Transverse colon (tissue), 4 donors: ENCODE data around the gene TMTC4. TPM values are rescaled to one million over a fixed set of nuclear protein-coding genes. Genes with fewer than 3 reads are reported as not detected.

Source experiments
- DNase-seq: peaks from one replicate; pipeline ENCODE4 v3.0.0-alpha.2; 2019
- H3K27ac ChIP-seq, 4 donors: fragments of 200-600 bp; sonication (generic); 2 replicates each; pipeline ENCODE4 v1.5.1; 2016 to 2018; ENCODE audit warnings: inconsistent platforms in 4 of 4
- H3K27me3 ChIP-seq: fragments of 200-600 bp; sonication (generic); 2 replicates; pipeline ENCODE4 v1.5.1; 2017; ENCODE audit warnings: inconsistent platforms
- H3K36me3 ChIP-seq, 4 donors: fragments of 200-600 bp; sonication (generic); 2 replicates each; pipeline ENCODE4 v1.5.1; 2017 to 2019; ENCODE audit warnings: inconsistent platforms in 4 of 4
- H3K4me1 ChIP-seq, 4 donors: fragments of 200-600 bp; sonication (generic); 2 replicates each; pipeline ENCODE4 v1.5.1; 2017 to 2020; ENCODE audit warnings: inconsistent platforms in 4 of 4
- H3K4me3 ChIP-seq, 4 donors: fragments of 200-600 bp; sonication (generic); 1 replicate in 1 of 4; 2 replicates in 3 of 4; pipeline versions ENCODE4 v1.5.1 to v1.6.1; 2017 to 2019; ENCODE audit warnings: inconsistent platforms in 4 of 4
- H3K9me3 ChIP-seq, 2 donors: fragments of 200-600 bp; sonication (generic); 2 replicates each; pipeline ENCODE4 v1.5.1; 2017 to 2019; ENCODE audit warnings: inconsistent platforms in 2 of 2
- EP300 ChIP-seq: sonication (generic); formaldehyde crosslinking; IDR thresholded peaks from one replicate; pipeline ENCODE4 v1.6.1; 2017; ENCODE audit warnings: antibody characterized with exemption, low read depth
- POLR2A ChIP-seq: fragments of 450-650 bp; IDR thresholded peaks from one replicate; pipeline ENCODE4 v1.6.1; 2016; ENCODE audit warnings: antibody characterized with exemption, mild to moderate bottlenecking, moderate library complexity
- POLR2AphosphoS5 ChIP-seq, 3 donors: sonication (generic); formaldehyde crosslinking; IDR thresholded peaks; one replicate each; pipeline ENCODE4 v1.6.1; 2016; ENCODE audit warnings: antibody characterized with exemption in 3 of 3
- WGBS, 2 donors: methylation state at CpG; one replicate each; pipeline ENCODE4 v1.1.5; 2018; ENCODE audit warnings: low coverage in 1 of 2; 5-methylcytosine and 5-hydroxymethylcytosine counted together
- in situ Hi-C, 4 donors: fragments of 200-750 bp; cut with MboI; loops; one replicate each; pipeline versions ENCODE4 v1.15.0 to v1.15.1; 2017; ENCODE audit warnings: low sequenced_read_pairs in 3 of 4, low pct_ligation_motif_present in 1 of 4, low pct_unique_long_range_greater_than_20kb in 1 of 4
- intact Hi-C: fragments of 100-400 bp; cut with DNase I; formaldehyde crosslinking; loops from one replicate; pipeline ENCODE4 v1.15.1; 2023; ENCODE audit warnings: low total_unique reads
- total RNA-seq, 4 donors: library from RNA; depleted of rRNA; stranded (reverse); fragments of >200 nt; gene quantifications; one replicate each; pipeline ENCODE4 v1.1.0, GENCODE V29; 2016
- TF ChIP-seq, protein P1 (sequence below), 5 experiments: fragments of 200-600 bp in 3 of 5; fragments of 450-650 bp in 2 of 5; sonication (generic) in 3 of 5; IDR thresholded peaks; 1 replicate in 2 of 5; 2 replicates in 3 of 5; pipeline ENCODE4 v1.5.1; 2016 to 2017; ENCODE audit warnings: antibody characterized with exemption in 5 of 5, inconsistent platforms in 3 of 5, mild to moderate bottlenecking in 2 of 5, moderate library complexity in 1 of 5

Gene TMTC4
- total RNA-seq, 4 donors from 2014 or later, result 19.5 to 136 (median 30.0) TPM

DNA sequence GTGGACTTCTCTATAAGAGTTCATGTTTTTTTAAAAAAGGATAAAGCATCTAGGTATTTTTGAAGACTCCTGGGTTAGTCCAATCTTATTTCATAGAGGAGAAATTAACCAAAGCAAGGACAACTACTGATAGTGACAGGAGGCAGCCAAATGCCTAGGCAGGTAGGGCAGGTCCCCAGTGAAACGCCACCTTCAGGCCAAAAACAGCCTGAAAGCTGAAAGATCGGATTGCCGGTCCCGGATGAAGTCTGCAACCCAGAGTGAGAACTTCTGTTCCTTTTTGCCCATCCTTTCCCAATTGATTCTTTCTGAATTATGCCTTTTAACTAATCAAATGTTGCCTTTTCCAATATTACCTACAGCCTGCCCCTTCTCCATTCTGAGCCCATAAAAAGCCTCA, 79.9 kb downstream of the TMTC4 start:
- TF ChIP-seq, protein P1, sequence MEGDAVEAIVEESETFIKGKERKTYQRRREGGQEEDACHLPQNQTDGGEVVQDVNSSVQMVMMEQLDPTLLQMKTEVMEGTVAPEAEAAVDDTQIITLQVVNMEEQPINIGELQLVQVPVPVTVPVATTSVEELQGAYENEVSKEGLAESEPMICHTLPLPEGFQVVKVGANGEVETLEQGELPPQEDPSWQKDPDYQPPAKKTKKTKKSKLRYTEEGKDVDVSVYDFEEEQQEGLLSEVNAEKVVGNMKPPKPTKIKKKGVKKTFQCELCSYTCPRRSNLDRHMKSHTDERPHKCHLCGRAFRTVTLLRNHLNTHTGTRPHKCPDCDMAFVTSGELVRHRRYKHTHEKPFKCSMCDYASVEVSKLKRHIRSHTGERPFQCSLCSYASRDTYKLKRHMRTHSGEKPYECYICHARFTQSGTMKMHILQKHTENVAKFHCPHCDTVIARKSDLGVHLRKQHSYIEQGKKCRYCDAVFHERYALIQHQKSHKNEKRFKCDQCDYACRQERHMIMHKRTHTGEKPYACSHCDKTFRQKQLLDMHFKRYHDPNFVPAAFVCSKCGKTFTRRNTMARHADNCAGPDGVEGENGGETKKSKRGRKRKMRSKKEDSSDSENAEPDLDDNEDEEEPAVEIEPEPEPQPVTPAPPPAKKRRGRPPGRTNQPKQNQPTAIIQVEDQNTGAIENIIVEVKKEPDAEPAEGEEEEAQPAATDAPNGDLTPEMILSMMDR (IDR thresholded peaks at IDR 0.05), result peak; percentile 12 to 38 (median 25)
- TF ChIP-seq EP300, result no peak
- TF ChIP-seq POLR2AphosphoS5 (IDR thresholded peaks at IDR 0.05), result no peak
- TF ChIP-seq POLR2A, result no peak
- Histone ChIP-seq H3K4me3 (no peak overlapping the region), H3K27ac (no peak overlapping the region), H3K4me1 (no peaks in the 10 kb centered on the region), H3K36me3 (no peaks in the 10 kb centered on the region), H3K9me3 (no peaks in the 10 kb centered on the region), H3K27me3 (no peaks in the 10 kb centered on the region)
- 56 to 64% methylated on average over 3 to 4 of the region's 4 CpGs for WGBS, 2 donors
- peak; percentile 38 for DNase-seq
- intact Hi-C loops (no loop called here), in situ Hi-C loops (no loop called here)

DNA sequence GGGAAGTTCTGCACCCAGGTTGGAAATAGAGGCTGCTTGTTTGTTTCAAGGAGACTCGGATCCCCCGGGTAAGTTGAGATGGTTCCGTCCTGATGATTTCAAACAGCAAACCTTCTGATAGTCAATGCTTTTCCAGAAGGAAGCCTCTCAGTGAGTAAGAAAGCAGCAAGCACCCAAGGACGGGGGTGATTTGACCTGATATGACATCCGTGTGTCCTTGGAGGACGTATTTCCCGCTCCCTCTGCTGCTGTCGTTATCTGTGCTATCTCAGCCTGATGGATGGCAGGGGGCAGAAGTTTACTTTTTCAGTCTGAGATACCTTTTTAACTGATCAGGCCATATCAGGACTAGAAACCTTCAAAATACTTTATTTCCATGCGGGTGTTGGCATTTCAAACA, 80.3 kb downstream of the TMTC4 start:
- in situ Hi-C loops, result no loop called here
- H3K27ac ChIP-seq, result no peak overlapping the region
- no peaks in the 10 kb centered on the region for H3K27me3 ChIP-seq
- TF ChIP-seq POLR2A (no peak), POLR2AphosphoS5 (IDR thresholded peaks at IDR 0.05) (no peak), EP300 (no peak)
- TF ChIP-seq, protein P1 (IDR thresholded peaks at IDR 0.05), result no peak
- H3K9me3 ChIP-seq, result no peaks in the 10 kb centered on the region
- H3K36me3 ChIP-seq, result no peaks in the 10 kb centered on the region
- no peak for DNase-seq
- 83 to 87% methylated on average over 4 to 9 of the region's 9 CpGs for WGBS, 2 donors
- no peaks in the 10 kb centered on the region for H3K4me1 ChIP-seq
- H3K4me3 ChIP-seq, result no peak overlapping the region
- intact Hi-C loops, result no loop called here

- no peaks in the 10 kb centered on the region for H3K9me3 ChIP-seq
- WGBS, 2 donors, result 58 to 73% methylated on average over 4 to 6 of the region's 6 CpGs
These were observed 85.3 kb downstream of the TMTC4 start for GRCh38 chr13:100589178-100589725.

DNA sequence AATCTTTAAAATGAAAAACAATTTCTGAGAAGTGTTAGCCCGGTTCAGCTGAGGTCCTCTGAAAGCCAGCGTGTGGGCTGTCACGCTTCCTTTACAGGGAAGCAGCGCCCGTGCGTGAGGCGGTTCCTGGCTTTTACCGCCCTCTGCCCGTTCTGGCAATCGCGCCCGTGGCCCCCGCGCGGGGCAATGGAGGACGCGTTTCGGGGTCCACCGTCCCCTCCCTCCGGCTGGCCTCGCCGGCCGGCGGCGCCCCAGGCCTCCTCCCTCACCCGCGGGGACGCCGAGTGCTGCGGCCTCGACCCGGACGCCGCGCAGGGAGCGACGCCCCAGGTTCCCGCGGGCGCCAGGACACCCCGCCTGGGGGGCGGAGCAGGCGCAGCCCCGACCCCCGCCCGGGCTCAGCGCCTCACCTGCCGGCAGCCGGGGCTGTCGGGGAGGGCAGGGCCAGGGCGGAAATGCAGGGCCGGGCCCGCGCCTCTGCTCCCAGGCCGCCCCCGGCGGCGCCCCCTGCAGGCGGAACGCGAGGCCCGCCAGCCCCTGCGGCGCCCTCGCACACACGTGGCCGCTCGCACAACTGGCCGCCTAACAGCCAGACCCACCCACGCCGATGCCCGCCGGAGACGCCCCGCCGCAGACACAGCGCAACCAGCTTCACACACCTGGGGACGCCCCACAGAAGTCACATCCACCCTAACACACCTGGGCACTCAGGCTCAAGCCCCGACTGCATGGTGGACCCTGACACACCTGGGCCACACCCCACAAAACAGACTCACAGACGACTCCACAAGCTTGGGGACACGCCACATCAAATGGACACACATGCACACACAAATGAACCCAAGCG, 86.0 kb downstream of the TMTC4 start, which contains the start of gene GGACT:
TSS of gene GGACT (minus strand) at position 459 of the 847 bp plus-strand sequence. CDS start 56,198 bp downstream, outside the sequence.
- intact Hi-C loops, result no loop called here
- peak within 1 kb of the TSS; percentile 73 to 83 (median 79) for H3K27ac ChIP-seq
- no peaks in the 10 kb centered on the region for H3K27me3 ChIP-seq
- peak; percentile 84 for DNase-seq
- no peaks in the 10 kb centered on the region for H3K9me3 ChIP-seq
- 16% methylated on average over 39 of the region's 82 CpGs; no CpG with 5 or more reads in 1 of the 2 donors for WGBS, 2 donors
- H3K36me3 ChIP-seq, result no peaks in the 10 kb centered on the region
- H3K4me1 ChIP-seq, result peaks cover 0 to 7% (median 6%) of the 10 kb centered on the region in 4 donors
- TF ChIP-seq, protein P1 (IDR thresholded peaks at IDR 0.05), result peak; percentile 30 to 86 (median 71)
- no peak for TF ChIP-seq EP300
- in situ Hi-C loops, result no loop called here
- H3K4me3 ChIP-seq, result peak within 1 kb of the TSS; percentile 48 to 88 (median 74)

More at GRCh38 chr13:100589178-100589725, 85.3 kb downstream of the TMTC4 start:
- intact Hi-C loops (no loop called here), in situ Hi-C loops (no loop called here)
- H3K27me3 ChIP-seq, result no peaks in the 10 kb centered on the region
- TF ChIP-seq, protein P1 (IDR thresholded peaks at IDR 0.05), result no peak
- no peak for TF ChIP-seq EP300
- no peak for TF ChIP-seq POLR2A
- TF ChIP-seq POLR2AphosphoS5 (IDR thresholded peaks at IDR 0.05), result no peak
- DNase-seq, result no peak
- no peaks in the 10 kb centered on the region for H3K36me3 ChIP-seq
- peak overlapping the region in 1 of 4 donors; percentile 61 for H3K4me3 ChIP-seq
- peaks cover 0 to 7% (median 6%) of the 10 kb centered on the region in 4 donors for H3K4me1 ChIP-seq
- no peak overlapping the region for H3K27ac ChIP-seq
